Tongue (tissue), 2 donors: ENCODE results near the gene LENEP. TPM values are rescaled to one million over a fixed set of nuclear protein-coding genes. Genes with fewer than 3 reads are reported as not detected.

Experiments used
- DNase-seq: peaks from one replicate; pipeline ENCODE4 v3.0.0-alpha.2; 2015
- total RNA-seq: library from RNA; depleted of rRNA; stranded (reverse); fragments of >200 nt; gene quantifications from one replicate; pipeline ENCODE4 v1.2.3, GENCODE V29; 2014

The LENEP gene
- total RNA-seq, 1 donor from 2014 or later: not detected

- DNase-seq: peak; percentile 87
Observed at GRCh38 chr1:154998818-154999570, 5.6 kb downstream of the LENEP start.

GRCh38 chr1:154999571-155000410 lies 6.4 kb downstream of the LENEP start:
- DNase-seq: peak; percentile 48

GRCh38 chr1:155000411-155000725 lies 7.0 kb downstream of the LENEP start:
- DNase-seq: no peak

GRCh38 chr1:155000726-155001424 lies 7.5 kb downstream of the LENEP start:
- DNase-seq: peak; percentile 95

- no peak for DNase-seq
Observed at GRCh38 chr1:155001425-155001674, 8.0 kb downstream of the LENEP start.

- peak; percentile 100 for DNase-seq
Observed at GRCh38 chr1:155001675-155002463, 8.5 kb downstream of the LENEP start.

GRCh38 chr1:155002464-155003226 lies 9.3 kb downstream of the LENEP start, which contains the start of gene ZBTB7B:
Gene ZBTB7B (plus strand): TSS chr1:155002802. CDS start chr1:155014661, 11,859 bp downstream.
- peak; percentile 43 for DNase-seq

- DNase-seq: peak; percentile 49
Observed at GRCh38 chr1:155003227-155003765, 9.9 kb downstream of the LENEP start.

GRCh38 chr1:155003766-155004351 lies 10.5 kb downstream of the LENEP start:
- peak; percentile 55 for DNase-seq

GRCh38 chr1:155004352-155005075 lies 11.1 kb downstream of the LENEP start:
- DNase-seq: no peak

- peak; percentile 58 for DNase-seq
Observed at GRCh38 chr1:155005076-155006011, 12.0 kb downstream of the LENEP start.

- DNase-seq: peak; percentile 64
Observed at GRCh38 chr1:155006601-155007101, 13.3 kb downstream of the LENEP start.

GRCh38 chr1:155007251-155007828 lies 14.0 kb downstream of the LENEP start:
- no peak for DNase-seq

GRCh38 chr1:155008015-155008941 lies 14.9 kb downstream of the LENEP start:
- no peak for DNase-seq

- no peak for DNase-seq
Observed at GRCh38 chr1:155009221-155009711, 15.9 kb downstream of the LENEP start.

- DNase-seq: no peak
Observed at GRCh38 chr1:155009742-155010141, 16.4 kb downstream of the LENEP start.
